ENCODE measurements around the gene HSPB1.

The HSPB1 gene

DNA sequence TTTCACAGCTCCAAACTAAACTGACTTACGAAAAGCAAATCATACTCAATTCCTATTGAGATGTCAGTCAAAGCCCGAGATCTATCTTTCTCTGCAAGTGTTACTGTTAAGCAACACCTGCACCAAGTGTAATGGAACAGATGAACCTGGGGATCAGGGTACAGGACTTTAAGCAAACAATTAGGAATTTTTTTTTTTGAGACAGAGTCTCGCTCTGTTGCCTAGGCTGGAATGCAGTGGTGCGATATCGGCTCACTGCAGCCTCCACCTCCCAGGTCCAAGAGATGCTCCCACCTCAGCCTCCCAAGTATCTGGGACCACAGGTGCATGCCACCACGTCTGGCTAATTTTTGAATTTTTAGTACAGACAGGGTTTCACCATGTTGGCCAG, 41.5 kb downstream of the HSPB1 start:
- H3K4me3 ChIP-seq (ENCODE audit: control insufficient read depth, low read depth, low read length) = no peak overlapping the region
- TF ChIP-seq CTCF (IDR thresholded peaks at IDR 0.05; ENCODE audit: control insufficient read depth, insufficient read depth, low read depth, low read length, missing control alignments) = no peak
- DNase-seq (ENCODE audit: low read depth) = no peak

- no peak for TF ChIP-seq CTCF (IDR thresholded peaks at IDR 0.05; ENCODE audit: control insufficient read depth, insufficient read depth, low read depth, low read length, missing control alignments)
- H3K4me3 ChIP-seq (ENCODE audit: control insufficient read depth, low read depth, low read length) = no peak overlapping the region
- no peak for DNase-seq (ENCODE audit: low read depth)
Measured at GRCh38 chr7:76346097-76346496, 43.6 kb downstream of the HSPB1 start.

DNA sequence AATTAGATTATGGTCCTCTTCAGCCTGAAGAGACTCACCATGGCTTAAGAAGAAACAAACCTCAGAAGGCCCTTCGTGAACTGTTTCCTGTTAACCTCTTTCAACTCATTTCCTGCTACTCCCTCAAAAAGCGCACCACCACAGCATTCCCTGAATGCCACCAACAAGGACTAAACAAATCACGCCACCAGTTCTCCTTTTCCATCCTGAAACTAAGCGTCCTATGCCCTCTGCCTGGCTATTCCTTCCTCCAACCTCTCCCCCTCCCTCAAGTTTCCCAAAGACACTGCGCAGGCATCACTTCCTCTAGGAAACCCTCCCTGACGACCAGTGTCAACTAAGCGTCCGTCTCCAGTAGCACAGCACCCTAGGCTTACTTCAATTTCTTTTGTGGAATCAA, 44.3 kb downstream of the HSPB1 start:
- TF ChIP-seq CTCF (IDR thresholded peaks at IDR 0.05; ENCODE audit: control insufficient read depth, insufficient read depth, low read depth, low read length, missing control alignments) = no peak
- DNase-seq (ENCODE audit: low read depth) = no peak
- no peak overlapping the region for H3K4me3 ChIP-seq (ENCODE audit: control insufficient read depth, low read depth, low read length)

- H3K4me3 ChIP-seq (ENCODE audit: control insufficient read depth, low read depth, low read length) = no peak overlapping the region
- no peak for TF ChIP-seq CTCF (IDR thresholded peaks at IDR 0.05; ENCODE audit: control insufficient read depth, insufficient read depth, low read depth, low read length, missing control alignments)
- no peak for DNase-seq (ENCODE audit: low read depth)
Measured at GRCh38 chr7:76347710-76348109, 45.2 kb downstream of the HSPB1 start.

DNA sequence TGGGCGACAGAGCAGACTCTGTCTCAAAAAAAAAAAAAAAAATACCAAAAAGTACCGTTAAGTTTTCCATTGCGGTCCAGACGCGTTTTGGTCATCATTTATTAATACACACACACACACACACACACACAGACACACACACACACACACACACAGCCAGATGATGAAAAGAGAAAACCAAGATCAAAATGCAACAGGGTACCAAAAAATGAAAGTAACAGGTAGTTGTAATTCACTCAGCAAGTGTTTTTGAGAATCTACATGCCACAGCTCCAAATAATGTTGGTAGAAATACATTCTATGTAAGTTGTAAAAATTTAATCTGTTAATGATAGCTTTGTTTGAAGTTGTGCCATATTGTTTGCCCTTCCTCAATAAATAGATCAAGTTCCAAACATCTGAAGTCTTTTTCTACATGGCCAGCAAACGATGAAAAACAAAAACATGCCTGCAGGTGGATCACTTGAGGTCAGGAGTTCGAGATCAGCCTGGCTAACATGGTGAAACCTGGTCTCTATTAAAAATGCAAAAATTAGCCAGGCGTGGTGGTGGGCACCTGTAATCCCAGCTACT, 46.9 kb downstream of the HSPB1 start:
- no peak for DNase-seq (ENCODE audit: low read depth)
- no peak overlapping the region for H3K4me3 ChIP-seq (ENCODE audit: control insufficient read depth, low read depth, low read length)
- TF ChIP-seq CTCF (IDR thresholded peaks at IDR 0.05; ENCODE audit: control insufficient read depth, insufficient read depth, low read depth, low read length, missing control alignments) = no peak

GRCh38 chr7:76351372-76351771, 48.9 kb downstream of the HSPB1 start:
- no peak for DNase-seq (ENCODE audit: low read depth)

More at GRCh38 chr7:76351372-76351771, 48.9 kb downstream of the HSPB1 start:
- TF ChIP-seq CTCF (IDR thresholded peaks at IDR 0.05; ENCODE audit: control insufficient read depth, insufficient read depth, low read depth, low read length, missing control alignments) = no peak
- H3K4me3 ChIP-seq (ENCODE audit: control insufficient read depth, low read depth, low read length) = no peak overlapping the region

All from AG09309 (cell line).